GM21737 (cell line): ENCODE measurements around the gene CEP135.

Experiments used
- ATAC-seq: cut with Tn5 transposase; IDR thresholded peaks from one replicate; pipeline ENCODE4 v1.9.1; 2021; ENCODE audit warnings: mild to moderate bottlenecking, moderate library complexity; ENCODE audit not compliant: unreplicated experiment

CEP135 gene

DNA sequence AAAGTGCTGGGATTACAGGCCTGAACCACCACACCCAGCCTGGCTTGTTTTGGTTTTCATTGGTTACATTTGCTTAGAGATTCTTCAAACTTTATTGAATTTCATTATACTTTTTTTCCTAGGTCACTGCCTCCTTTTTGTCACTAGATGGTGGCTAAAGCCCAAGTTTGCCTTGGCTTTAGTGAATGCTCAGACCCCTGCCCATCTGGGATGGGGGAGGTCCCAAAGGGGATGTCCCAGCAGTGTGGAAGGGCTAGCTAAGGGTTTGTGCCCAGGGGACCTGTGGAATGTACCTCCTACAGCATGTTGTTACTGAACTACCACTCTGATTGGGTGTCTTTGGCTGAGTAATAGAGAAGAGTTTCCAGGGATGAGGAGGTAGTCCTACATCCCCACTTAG lies 58.4 kb downstream of the CEP135 start:
- ATAC-seq = no peak

DNA sequence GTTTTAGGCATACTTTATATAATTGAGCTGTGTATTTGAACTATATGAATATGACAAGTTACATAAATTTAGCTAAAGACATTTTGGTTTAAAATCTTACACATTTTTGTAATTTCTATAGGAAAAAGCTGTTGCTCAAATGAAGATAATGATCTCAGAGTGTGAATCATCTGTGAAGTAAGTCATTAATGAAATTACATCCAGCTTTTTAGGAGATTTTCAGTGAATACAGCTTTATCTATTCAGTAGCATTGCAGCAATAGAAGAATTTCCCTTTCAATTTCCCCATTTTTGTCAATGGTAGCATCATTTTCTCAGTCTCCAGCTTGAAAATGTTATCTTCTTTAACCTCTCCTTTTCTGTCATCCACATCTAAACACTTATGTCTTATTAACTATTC lies 59.5 kb downstream of the CEP135 start:
- ATAC-seq = no peak

DNA sequence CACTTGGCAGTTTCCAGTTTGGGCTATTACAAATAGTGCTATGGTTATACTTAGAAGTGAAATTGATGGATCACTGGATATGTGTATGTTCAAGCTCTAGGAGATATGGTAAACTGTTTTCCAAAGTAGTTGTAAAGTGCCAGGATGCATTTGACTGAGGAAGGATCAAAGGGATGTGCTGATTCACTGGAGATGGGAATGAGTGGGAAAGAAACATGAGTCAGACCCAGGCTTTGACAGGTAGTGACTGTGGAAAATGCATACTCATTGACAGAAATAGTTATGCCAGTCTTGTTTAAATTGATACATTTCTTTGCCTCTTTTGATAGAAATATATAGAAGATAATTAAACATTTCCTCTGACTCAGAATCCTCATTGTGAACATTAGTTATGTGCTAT lies 77.9 kb downstream of the CEP135 start:
- no peak for ATAC-seq

DNA sequence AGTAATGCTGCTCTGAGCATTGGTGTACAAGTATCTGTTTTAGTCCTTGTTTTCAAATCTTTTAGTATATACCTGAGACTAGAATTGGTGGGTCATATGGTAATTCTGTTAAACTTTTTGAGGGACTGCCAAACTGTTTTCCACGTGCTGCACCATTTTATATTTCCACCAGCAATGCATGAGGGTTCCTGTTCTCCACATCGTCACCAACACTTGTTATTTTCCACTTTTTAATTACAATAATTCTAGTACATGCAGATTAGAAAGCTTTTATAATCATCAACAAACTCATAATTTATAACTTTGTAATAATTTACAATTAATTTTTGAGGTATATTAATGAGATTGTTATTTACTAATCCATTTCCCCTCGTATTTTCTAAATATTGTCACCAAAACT lies 79.4 kb downstream of the CEP135 start:
- no peak for ATAC-seq

DNA sequence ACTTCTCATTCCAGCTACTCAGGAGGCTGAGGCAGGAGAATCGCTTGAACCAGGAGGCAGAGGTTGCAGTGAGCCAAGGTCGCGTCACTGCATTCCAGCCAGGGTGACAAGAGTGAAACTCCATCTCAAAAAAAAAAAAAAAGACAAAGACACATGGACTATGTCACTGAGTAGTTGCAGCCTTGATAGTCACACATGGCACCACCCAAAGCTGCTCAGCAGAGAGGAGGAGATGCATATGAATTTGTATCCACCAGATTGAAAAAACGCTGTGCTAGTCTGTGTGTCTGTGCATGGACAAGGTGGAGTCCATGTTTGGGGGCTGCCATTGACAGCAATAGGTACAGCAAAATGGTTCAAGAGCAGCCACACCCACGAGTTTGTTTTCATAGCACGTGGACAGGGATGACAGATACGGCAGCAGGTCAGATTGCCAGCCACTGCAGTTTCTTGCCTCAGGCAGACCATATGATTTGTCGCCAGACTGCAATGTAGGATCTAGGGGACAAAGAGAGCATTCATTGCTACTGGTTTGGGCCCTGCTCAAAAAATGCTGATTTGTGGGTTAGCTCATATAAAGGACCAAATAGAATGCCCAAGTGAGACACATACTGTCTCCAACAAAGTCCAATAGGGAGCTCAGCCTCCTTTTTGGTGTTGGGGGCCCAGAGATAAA lies 89.9 kb downstream of the CEP135 start:
- no peak for ATAC-seq

DNA sequence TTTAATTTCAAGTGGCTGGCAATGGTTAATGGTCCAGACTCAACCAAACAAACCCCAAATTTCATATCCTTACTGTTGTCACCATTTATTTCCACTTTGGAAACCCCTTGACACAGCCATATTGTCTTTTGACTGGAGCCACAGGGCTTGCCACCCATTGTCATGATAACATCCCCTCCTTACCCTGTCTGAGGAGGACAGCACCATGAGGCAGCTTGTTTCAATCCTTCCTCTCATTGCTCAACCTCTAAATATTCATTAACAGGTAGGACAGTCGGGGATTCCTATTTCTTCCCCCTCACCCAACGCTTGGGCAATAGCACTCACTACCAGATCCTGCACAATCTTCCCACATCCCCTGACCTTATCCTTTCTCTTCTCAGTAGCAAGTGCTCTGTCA lies 92.1 kb downstream of the CEP135 start:
- no peak for ATAC-seq

DNA sequence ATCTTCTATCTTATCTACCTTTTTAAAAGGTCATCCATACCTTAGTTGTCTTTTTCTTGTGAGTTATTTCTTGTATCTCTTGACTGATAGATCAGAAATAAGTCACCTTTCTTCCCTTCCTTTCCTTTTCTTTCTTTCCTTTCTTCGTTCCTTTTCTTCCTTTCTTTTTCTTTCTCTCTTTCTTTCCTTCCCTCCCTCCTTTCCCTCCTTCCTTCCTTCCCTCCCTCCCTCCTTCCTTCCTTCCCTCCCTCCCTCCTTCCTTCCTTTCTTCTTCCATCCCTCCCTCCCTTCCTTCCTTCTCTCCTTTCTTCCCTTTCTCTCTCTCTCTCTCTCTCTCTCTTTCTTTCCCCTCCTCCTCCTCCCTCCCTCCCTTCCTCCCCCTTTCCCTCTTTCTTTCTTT lies 93.5 kb downstream of the CEP135 start:
- ATAC-seq = no peak

DNA sequence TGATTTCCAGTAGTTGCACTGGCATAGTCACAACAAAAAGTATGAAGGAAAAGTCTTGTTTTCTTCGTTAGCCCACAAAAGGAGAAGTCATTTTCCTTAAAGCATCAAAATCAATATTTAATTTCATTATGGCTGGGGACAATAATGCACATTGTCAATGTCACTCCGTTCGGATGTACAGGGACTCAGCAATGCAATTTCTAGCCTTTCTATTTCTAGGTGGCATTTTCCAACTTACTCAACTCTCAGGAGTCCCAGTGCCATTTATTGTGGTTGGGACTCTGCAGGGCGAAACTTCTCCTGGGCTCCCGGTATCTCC lies 99.6 kb downstream of the CEP135 start:
- ATAC-seq = no peak

DNA sequence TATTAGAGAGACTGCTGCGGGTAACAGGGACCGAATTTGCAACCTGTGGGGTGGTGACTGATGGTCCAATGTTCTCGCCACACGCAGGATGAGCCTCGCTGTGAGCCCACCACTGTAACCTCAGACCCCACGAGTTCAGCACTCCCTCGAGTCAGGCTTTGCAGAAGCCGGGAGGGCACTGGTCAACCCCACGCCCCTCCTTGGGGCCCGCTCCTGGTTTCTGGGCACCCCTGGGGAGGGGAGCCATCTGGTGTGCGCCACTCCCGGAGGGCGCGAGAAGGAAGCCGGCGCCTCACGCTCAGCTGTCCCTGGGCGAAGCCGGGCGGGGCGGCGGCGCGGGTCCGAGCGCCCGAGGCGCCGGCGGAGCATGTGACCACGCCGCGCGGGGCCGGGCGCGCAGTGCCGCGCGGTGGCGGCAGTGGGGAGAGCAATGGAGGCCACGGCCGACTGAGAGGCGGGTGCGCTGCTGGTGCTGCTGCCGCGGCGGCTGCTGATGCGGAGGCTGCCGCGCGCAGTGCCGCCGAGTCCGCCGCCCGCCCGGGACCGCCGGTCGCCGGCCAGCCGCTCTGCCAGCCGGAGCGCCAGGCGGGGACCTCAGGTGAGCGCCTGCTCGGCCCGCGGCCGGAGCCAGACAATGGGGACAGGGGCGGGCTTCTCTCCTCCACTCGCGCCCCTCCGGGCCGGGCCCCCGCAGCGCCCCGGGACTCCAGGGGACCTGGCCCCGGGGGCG lies 100.1 kb downstream of the CEP135 start:
- peak; percentile 98 for ATAC-seq

DNA sequence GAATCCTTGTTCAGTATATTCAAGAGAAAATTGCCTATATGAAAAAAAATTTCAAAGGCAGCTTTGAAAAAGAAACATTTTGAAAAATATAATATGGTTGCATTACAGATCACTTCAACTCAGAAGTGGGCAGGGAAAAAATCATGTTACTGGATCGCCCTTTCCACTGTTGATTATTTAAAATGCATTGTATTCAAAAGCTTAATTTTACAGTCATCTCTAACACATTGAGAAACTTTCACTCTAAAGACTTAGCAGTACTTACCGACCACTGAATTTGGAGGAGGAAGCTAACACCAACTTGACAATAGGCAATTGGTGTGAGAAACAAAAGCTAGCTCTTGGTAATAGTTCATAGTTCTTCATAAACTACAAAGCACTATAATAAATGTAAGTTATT lies 101.9 kb downstream of the CEP135 start:
- ATAC-seq = no peak

DNA sequence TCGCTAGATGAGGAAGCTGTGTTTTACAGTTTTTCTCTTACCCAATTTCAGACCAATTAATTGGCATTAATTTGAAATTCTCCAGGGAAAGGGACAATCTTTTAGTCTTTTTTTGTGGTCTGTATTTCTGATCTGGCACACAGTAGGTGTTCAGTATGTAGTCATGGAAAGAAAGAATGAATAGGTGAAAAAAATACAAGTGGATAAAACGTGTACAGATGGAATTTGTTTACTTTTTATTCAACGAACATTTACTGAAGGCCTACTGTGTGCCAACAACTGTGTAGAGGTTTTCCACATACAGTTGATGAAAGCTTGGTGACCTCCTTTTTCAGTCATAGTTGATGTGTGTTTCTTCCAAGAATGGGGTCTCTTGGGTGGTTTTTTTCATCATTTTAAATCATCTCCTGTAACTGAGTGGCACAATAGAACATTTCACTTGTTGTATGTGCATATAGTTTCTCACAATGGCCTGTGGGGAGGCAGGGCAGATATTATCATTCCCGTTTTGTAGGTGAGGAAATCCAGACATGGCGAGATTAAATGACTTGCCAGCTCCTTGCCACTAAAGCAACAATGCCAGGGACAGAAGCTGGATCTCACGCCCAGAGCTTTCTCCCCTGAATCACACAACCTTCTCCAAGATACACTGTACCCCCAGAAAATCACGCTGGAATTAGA lies 102.4 kb downstream of the CEP135 start:
- no peak for ATAC-seq

DNA sequence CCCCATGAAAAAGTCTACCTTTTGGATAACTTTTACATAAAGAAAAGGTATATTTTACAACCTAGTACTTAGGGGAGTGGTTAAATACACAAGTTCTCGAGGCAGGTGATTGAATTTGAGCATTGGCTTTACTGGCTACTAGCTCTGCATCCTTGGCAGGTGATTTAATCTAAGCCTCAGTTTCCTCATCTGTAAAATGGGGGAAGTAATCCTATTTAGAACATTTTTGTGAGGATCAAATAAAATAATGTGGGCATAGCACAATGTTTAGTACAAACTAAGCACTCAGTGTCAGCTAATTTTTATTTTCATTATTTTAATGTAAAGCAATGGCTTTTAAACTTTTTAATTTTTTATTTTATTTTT lies 102.9 kb downstream of the CEP135 start:
- ATAC-seq = no peak

DNA sequence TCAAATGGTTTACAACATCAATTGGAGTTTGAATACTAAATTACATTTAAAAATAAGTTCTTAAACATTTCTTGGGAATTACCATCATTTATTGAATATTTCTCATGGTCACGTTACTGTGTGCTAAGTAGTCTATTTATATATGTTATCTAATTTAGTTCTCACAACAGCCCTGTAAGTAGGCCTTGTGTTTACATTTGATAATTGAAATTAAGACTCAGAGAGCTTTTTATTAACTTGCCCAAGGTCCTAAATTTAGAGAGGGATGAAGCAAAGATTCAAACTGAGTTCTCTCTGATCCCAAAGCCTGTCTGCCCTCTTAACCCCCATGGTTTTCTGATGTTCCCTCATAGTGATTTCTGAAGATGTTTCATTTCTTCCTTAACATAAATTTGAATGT lies 103.7 kb downstream of the CEP135 start:
- no peak for ATAC-seq

DNA sequence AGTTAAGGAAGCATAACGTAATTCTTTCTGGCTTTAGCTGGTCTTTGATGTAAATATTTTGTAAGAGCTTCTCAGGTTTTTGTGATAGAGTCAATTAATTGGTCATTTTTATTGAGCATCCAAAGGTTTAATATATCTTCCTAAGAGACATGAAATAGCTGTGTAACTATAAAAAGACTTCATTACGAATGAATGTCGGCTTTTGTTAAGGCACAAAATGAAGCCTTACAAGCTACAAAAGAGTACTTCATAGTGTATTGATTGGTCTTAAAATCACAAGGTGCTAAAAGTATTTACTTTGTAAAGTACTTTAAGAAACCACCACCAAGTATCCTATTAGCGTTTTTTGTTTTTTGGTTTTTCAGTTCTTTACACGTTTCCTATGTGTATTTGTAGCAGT lies 104.2 kb downstream of the CEP135 start:
- ATAC-seq = no peak

DNA sequence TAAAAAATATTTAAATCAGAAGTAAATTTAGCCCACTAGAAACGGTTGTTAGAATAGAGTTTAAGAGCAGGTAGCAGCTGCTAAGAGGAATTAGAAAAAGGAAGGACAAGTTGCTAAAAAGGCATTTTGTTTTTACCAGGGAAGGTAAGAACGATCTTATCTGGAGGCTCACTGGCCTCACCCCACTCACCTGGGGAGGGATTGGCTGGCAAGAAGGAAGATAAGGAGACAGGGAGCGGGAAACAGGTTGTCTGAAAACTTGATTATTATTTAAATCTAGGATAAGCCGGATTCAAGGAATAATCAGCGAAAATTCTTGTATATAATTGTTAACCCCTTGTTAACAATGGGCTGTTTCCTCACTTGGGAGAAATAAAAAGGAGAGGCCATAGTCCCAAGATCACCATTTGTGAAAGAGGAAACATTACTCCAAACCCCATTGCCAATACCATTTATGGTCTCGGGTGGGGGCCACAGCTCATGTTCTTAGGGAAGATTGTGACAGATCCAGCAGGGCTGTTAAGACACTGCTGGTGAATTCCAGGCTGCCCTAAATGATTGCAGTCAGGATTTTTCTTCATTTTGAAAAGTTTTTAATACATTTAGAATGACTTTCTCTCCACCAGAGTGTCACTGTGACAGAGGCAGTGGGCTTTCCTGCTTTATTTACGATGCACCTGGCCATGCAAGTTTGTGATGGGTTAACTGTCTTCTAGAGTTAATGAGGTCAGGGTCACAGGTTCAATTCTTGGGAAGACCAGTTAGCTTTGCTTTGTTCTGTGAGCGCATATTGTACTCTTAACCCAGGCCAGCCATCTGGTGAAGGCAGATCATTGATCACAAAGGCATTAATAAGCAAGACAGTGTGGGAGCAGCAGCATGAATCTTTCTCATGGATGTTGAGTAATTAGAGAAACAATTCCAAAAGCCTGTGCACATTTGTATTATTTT lies 106.6 kb downstream of the CEP135 start:
- ATAC-seq = no peak

DNA sequence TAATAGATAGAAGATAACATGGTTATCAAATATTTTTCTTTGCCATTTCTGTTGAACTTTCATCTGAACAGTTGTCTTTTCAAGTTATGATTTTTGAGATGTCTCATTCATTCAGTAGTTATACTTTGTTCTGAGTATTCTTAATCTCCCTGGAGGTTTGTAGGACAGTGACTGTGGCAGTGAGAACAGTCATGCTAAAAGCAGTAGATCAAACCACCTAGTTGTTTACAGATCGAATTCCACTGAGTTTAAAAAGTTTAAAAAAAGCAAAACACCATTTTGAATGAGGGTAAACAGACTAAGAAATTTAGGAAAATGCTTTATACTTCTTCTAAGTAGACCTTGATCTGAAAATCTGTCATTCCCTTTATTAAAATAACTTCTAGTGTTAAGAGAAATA lies 107.2 kb downstream of the CEP135 start:
- ATAC-seq = no peak

DNA sequence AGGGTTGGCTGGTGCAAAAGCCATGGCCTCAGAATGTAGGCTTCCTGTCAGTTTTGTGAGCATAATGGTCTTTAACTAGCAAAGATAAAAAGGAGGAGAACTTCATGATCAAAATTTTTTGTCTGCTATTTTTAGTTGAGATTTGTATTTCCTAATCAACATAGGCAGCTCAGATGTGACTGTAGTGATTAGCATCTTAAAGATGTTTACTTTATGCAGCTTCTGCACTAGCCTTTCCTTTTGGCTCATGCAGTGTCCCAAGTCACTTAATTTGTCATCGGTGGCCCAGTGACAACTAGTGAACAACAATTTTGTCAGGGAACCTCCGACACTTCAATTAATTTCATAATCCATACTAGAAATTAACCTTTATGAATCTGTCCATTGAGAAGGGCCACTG lies 109.8 kb downstream of the CEP135 start:
- no peak for ATAC-seq

DNA sequence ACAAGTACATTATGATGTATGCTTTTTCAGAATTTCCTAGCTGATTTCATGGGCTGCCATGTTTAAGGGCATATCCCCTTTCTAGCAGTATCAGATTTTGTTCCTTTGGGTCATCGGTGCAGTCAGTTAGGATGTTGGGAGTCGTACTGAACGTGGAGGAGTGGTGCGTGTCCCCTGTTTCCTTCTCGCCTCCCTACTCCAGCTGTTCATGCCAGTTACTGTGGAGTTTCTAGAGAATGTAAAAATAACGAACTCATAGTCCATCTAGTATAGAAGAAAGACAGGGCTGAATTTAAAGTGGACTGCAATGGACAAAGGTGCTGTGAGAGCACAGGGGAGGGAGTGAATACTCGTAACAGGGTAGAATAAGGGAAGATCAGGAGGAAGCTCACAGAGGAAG lies 111.3 kb downstream of the CEP135 start:
- ATAC-seq = no peak

DNA sequence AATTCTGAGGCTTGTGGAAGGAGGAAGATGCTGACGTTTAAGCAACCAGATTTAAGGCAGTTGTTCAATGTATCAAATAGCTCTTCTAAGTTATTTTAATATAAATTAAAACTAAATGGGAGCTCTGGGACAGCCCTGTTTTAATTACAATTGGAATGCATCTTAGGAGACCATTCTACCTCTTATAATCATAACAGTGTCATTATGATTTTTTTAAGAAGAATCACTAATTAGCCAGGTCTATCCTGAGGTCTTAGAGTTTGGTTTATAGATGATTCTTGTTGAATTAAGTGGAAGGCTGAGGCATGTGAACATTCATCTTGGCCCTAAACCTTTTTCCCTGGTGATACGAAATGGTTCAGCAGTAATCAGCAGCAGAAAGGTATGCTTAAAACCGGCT lies 113.4 kb downstream of the CEP135 start:
- ATAC-seq = no peak

DNA sequence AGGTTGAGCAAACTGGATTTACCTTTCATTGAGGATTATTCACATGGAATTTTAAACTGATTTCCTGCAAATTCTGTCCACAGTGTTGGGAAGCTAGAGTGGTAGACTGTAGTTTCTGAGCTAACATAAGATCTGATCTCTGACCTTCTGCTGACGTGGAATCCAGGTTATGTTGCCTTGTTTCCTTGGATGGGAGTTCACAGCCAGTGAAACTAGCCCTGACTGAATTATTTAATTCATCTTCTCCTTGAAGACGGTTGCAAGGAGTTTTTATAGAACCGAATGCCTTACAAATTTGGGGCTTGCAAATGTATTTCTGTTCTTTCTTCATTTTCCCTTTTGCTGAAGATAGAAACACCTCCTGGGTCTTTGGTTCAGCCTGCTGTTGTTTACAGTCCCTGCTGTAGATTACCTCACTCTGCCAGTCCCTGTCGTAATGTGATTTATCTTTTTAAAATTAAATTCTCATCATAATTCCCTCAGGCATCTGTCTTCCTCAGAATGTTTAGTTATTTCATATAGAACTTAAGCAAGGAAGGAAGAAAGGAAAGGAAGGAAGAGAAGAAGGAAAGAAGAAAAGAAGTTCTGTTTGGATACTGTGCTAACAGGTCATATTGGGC lies 113.9 kb downstream of the CEP135 start:
- no peak for ATAC-seq

DNA sequence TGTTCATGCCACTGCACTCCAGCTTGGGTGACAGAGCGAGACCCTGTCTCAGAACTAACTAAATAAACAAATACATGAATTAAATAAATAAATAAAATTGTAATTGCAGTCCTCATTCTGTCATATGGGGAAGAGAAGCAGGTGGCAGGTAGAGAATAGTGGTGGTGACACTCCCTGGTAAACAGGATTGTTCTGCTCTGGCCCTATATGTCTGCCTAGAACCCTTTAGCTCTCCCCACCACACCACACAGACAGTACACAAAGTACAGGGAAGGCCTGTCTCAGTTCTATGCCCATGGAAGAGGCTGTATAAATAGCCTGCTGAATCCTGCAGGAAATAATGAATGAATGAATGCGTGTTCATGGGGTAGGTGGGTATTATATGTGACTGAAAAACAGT lies 117.7 kb downstream of the CEP135 start:
- no peak for ATAC-seq
